Measurements from ENCODE around the gene MLANA. TPM values are rescaled to one million over a fixed set of nuclear protein-coding genes. Genes with fewer than 3 reads are reported as not detected.

The MLANA gene
- total RNA-seq, 4 donors from 2014 or later, result not detected

GRCh38 chr9:5939530-5939929 is 48.8 kb downstream of the MLANA start:
- no peak for TF ChIP-seq CTCF (IDR thresholded peaks at IDR 0.05)
- TF ChIP-seq POLR2A (IDR thresholded peaks at IDR 0.05), result no peak
- no peak for DNase-seq
- Histone ChIP-seq H3K9me3 (no peaks in the 10 kb centered on the region), H3K27me3 (no peaks in the 10 kb centered on the region), H3K27ac (no peak overlapping the region), H3K36me3 (no peaks in the 10 kb centered on the region), H3K4me1 (no peaks in the 10 kb centered on the region), H3K4me3 (no peak overlapping the region)

GRCh38 chr9:5941214-5941613 is 50.5 kb downstream of the MLANA start:
- Histone ChIP-seq H3K4me1 (no peaks in the 10 kb centered on the region), H3K4me3 (no peak overlapping the region), H3K36me3 (no peaks in the 10 kb centered on the region), H3K9me3 (no peaks in the 10 kb centered on the region), H3K27me3 (no peaks in the 10 kb centered on the region), H3K27ac (no peak overlapping the region)
- TF ChIP-seq CTCF (IDR thresholded peaks at IDR 0.05) (no peak), POLR2A (IDR thresholded peaks at IDR 0.05) (no peak)
- DNase-seq, result no peak

- H3K27ac ChIP-seq, result no peak overlapping the region
- no peaks in the 10 kb centered on the region for H3K27me3 ChIP-seq
- DNase-seq, result no peak
- no peaks in the 10 kb centered on the region for H3K36me3 ChIP-seq
- H3K4me1 ChIP-seq, result no peaks in the 10 kb centered on the region
- TF ChIP-seq CTCF (IDR thresholded peaks at IDR 0.05) (no peak), POLR2A (IDR thresholded peaks at IDR 0.05) (no peak)
- H3K4me3 ChIP-seq, result no peak overlapping the region
- H3K9me3 ChIP-seq, result no peaks in the 10 kb centered on the region
These were observed 54.4 kb downstream of the MLANA start for GRCh38 chr9:5945112-5945511.

- no peak for TF ChIP-seq CTCF (IDR thresholded peaks at IDR 0.05)
- no peaks in the 10 kb centered on the region for H3K36me3 ChIP-seq
- H3K4me3 ChIP-seq, result no peak overlapping the region
- no peaks in the 10 kb centered on the region for H3K9me3 ChIP-seq
- no peak overlapping the region for H3K27ac ChIP-seq
- DNase-seq, result no peak
- H3K27me3 ChIP-seq, result no peaks in the 10 kb centered on the region
- no peaks in the 10 kb centered on the region for H3K4me1 ChIP-seq
These were observed 57.2 kb downstream of the MLANA start for GRCh38 chr9:5947912-5948311.

GRCh38 chr9:5949103-5949699 is 58.5 kb downstream of the MLANA start:
- no peak for DNase-seq
- Histone ChIP-seq H3K27ac (no peak overlapping the region), H3K4me3 (no peak overlapping the region)

More at GRCh38 chr9:5949103-5949699, 58.5 kb downstream of the MLANA start:
- TF ChIP-seq POLR2A (IDR thresholded peaks at IDR 0.05) (no peak), CTCF (IDR thresholded peaks at IDR 0.05) (no peak)
- H3K36me3 ChIP-seq, result no peaks in the 10 kb centered on the region
- no peaks in the 10 kb centered on the region for H3K9me3 ChIP-seq
- no peaks in the 10 kb centered on the region for H3K27me3 ChIP-seq
- H3K4me1 ChIP-seq, result peaks cover 0 to under 1% (median 0%) of the 10 kb centered on the region in 4 donors
